Skin epidermis (tissue), 12 donors: Measurements from ENCODE around the gene BBX.
A peak's percentile ranks its signal among the peaks of the same experiment; 100 is the strongest.
"Not testable (repeated sequence)": the region's sequence is repeated elsewhere in the genome, so short reads cannot be mapped to it uniquely, and the experiment has no call there.

Experiments
- H3K27ac ChIP-seq, 21 experiments: fragments of 200-600 bp; sonication (generic) in 11 of 21; one replicate each; pipeline ENCODE4 v1.5.0; 2020; ENCODE audit warnings: mild to moderate bottlenecking in 3 of 21, inconsistent platforms in 2 of 21, moderate library complexity in 2 of 21
- H3K4me3 ChIP-seq, 7 experiments: fragments of 200-600 bp; sonication (generic) in 2 of 7; one replicate each; pipeline ENCODE4 v1.5.0; 2020; ENCODE audit warnings: inconsistent platforms in 2 of 7, mild to moderate bottlenecking in 2 of 7, moderate library complexity in 1 of 7

Gene BBX

DNA sequence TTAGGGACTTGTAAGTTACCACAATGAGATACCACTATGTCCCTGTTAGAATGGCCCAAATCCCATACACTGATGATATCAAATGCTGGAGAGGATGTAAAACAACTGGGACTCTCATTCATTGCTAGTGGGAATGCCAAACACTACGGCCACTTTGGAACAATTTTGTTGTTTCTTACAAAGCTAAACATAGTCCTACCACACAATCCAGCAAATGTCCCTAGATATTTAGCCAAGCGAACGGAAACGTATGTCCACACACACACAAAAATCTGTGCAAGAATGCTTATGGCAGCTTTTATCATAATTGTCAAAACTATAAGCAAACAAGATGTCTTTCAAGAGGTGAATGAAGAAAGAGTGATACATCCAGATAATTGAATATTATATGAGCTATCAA is 296.9 kb downstream of the BBX start:
- Histone ChIP-seq H3K4me3 (no peak overlapping the region), H3K27ac (no peak overlapping the region)

DNA sequence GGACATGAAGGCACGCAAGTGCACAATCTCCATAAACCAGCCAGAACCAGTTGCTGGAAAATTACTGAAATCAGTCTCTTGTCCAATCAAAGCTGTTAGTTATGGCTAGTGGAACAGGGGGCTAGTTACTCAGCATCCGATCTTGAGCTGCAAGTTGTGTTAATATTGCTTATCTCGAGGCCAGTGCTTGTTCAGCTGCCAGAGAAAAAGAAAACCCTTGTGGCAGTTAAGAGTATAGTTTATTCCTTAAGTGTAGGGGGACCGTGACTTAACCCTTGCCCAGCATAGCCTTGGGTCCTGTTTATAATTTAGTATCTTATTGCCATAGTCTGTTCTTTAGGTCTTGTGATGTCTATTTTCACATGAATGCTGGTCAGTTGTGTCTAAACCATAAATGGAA is 299.5 kb downstream of the BBX start:
- Histone ChIP-seq H3K27ac (no peak overlapping the region), H3K4me3 (no peak overlapping the region)

DNA sequence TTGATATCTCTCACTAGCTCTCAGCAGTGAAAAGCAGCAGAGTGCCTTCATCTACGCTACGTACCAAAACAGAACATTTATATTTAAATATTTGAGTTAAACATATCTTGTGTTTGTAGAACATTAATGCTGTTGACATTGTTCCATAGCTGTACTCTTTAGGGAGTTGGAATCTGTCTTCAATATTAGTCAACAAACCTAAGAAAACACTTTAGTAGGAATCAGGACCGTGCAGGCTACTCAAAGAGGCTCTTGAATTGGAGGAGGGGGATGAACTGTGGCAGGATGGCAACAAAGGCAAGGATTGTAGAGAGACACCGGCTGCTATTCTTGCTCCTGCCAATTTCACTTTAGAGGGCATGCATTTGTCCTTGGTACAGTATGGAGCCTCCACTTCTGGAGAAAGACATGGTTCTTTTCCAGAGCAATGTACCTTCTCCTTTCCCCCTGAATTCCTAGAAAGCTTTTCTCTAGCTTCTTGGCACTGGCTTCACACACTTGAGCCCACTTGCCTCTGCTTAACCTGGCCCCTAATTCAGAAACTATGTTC is 302.1 kb downstream of the BBX start:
- Histone ChIP-seq H3K4me3 (no peak overlapping the region), H3K27ac (no peak overlapping the region)

DNA sequence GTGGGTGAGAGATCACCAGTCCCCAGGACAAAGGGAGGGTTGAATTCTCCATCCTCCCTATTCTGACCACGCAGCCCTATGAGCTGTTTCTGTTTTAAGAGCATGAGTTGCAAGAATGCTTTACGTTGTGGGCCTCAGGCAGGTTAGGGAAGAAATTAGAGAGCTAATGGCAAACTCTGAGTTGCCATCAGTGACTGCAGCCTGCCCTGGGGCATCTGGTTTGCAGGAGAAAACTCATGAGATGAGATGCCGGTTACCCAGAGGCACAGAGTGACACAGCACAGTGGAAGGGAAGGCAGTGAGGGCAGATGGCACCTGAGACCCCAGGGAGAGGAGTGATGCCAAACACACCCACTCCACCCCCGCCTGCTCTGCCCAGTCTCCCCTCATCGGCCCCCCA is 302.8 kb downstream of the BBX start:
- no peak overlapping the region for H3K4me3 ChIP-seq
- no peak overlapping the region for H3K27ac ChIP-seq

DNA sequence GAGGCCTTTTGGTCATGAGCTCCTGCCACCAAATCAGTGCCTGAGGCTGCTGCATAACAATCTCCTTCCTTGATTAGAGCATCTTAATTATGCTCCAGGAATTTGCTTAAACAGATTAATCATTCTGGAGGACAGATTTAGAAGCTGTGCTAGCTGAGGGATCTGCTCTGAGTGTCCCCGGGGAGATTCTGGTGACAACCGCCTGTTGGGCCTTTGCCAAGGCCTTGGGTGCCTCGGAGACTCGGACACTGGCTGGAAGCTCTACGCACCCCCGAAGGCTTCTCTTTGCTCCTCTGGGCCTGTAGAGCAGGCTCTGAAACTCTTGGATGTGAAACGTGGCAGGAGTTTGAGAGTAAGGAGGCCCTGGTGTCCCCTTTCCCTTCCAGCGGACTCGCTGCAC is 304.0 kb downstream of the BBX start:
- H3K4me3 ChIP-seq: no peak overlapping the region

DNA sequence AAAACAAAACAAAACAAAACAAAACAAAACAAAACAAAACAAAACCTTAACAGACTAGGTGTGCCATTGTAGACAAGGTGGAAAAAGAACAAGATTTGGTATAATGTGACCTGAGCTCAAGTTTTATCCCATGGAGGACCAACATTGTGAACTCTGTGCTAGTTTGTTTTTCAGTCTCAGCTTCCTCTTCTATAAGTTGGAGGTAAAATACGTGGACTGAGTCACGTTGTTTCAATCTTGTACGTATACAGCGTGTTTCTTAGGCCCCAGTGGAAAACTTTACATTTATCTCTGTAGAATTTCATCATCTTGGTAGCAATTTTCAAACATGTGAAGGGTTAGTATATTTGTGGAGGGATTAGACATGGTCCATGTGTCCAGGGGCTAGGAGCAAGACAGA is 306.4 kb downstream of the BBX start:
- Histone ChIP-seq H3K4me3 (no peak overlapping the region), H3K27ac (no peak overlapping the region)

More for the DNA sequence above, 304.0 kb downstream of the BBX start:
- no peak overlapping the region for H3K27ac ChIP-seq

DNA sequence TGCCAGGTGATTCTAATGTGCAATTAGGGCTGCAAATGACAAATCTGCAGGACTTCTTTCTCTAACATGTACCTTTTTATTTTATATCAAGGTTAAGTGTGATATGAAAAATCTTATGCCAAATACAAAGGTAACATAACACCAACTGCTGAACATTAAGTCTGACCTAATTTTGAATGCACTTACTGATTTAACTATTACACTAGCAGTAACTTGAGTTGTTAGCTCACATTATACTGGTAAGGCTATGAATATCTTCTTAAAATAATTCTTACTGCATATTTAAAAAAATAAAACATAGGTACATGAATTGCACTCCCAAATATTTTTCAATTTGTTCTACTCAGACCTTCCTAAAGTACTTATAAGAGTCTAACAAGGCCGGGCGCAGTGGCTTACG is 308.8 kb downstream of the BBX start:
- Histone ChIP-seq H3K4me3 (no peak overlapping the region), H3K27ac (no peak overlapping the region)

DNA sequence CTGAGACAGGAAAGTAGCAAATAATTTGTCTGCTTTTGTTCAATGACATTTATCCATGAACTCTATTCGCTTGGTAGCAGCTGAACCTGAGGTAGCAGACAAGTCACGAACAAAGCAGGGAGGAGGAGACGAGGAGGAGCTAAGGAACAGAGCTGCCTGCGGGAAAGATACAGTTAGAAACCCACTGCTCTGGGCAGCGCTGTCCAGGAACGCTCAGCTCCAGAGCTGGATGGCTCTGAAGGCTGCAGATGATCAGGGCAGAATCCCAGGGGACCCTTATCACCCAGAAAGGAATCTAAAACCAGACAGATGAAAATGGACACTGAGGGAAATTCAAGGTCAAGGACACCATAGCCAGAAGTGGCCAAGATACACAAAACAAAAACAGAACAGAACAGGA is 310.3 kb downstream of the BBX start:
- H3K27ac ChIP-seq: no peak overlapping the region
- no peak overlapping the region for H3K4me3 ChIP-seq

DNA sequence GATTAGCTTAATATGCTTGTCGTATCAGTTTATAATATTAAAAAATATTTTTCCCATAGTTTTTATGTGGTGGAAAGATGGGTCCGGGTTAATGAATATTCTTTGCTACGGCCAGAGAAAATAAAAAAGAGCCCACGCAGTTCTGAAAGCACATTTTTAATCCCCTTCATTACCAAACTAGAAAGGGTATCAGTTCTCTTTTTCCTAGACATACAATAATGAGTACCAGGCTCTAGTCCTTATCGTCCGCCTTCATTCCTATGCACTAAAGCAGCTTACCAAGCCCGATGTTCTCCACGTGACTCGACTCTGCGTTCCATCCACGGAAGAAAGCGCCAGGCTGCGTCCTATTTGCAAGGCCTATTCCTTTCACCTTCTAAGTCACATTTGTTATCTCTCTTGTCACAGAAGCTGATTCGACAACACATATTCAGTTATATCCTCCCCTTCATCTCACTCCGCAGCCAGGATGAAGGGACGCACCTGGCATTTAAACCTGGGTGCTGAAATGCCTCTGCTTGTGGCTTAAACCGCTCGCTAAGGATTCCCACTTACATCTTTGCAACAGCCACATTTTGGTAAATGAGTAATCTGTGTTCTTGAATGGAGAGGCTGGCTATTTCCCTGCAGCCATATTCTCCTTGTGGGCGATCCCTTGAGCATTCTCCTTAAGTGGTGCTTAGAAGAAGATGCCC is 311.1 kb downstream of the BBX start:
- Histone ChIP-seq H3K4me3 (no peak overlapping the region), H3K27ac (no peak overlapping the region)

DNA sequence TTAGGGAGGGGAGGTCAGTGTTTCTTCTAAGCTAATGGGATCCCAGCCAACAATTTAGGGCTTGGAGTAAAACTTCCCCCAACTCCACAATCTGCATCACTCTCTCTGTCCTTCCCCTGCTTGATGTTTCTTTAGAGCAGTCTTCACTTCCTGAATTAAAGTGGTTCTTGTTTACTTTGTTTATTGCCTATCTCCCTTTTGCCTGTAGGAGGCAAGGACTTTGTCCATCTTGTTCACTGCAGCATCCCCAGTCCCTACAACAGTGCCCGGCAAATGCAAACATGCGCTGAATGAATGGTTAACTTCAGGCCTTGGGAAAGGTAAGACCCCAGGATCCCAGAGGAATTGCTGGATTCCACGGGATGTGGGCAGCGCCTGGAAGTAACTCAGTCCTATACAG is 312.2 kb downstream of the BBX start:
- H3K27ac ChIP-seq: not testable (repeated sequence)

DNA sequence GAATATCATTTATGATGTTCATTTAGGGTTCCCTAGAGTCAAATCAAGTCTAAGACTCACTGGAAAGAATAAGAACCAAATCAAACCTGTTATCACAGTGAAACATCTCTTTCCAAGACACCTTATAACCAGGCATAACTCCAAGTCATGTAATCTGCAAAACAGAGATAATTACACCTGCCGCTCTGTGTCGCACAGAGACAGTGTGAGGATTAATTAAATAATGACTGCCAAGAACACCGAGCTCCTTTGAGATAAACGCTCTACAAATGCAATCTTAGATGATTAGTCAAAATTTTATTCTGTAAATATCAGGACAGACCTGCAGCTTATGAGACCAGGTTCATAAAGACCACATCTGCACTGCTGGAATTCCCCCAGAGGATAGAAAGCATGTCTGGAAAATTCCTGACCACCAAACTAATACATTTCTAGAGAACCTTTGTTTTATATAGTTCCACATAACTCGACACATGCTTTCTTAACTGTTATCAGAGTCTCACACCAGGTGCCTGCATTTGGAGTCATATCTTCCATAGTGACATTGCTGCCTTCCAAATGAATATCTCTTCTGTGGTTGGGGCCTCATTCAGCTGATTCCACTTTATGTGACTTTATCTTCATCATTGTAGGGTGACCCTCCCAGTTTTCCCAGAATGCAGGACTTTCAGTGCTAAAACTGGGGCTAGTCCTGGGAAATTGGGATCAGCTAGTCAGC is 315.3 kb downstream of the BBX start:
- H3K4me3 ChIP-seq: no peak overlapping the region
- H3K27ac ChIP-seq: no peak overlapping the region

More for the DNA sequence above, 312.2 kb downstream of the BBX start:
- not testable (repeated sequence) for H3K4me3 ChIP-seq

DNA sequence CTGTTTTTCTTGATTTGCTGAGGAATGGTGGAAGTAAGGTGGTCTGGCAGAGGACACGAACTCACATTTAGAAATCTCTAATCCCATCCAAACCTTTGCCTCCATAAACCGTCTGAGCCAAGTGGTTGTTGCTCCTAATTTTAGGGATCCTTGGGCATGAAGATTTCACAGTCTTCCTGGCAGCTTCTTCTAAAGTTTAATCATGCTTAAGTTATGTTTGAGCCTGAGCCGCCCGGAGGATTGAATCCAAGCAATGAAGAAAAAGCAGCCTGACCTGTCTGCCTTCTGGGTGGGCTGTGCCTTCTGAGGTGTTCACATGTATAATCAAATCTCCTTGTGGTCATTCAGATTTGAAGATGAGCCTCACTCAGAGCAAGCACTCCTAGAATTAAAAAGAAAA is 319.1 kb downstream of the BBX start:
- H3K27ac ChIP-seq: no peak overlapping the region
- no peak overlapping the region for H3K4me3 ChIP-seq

DNA sequence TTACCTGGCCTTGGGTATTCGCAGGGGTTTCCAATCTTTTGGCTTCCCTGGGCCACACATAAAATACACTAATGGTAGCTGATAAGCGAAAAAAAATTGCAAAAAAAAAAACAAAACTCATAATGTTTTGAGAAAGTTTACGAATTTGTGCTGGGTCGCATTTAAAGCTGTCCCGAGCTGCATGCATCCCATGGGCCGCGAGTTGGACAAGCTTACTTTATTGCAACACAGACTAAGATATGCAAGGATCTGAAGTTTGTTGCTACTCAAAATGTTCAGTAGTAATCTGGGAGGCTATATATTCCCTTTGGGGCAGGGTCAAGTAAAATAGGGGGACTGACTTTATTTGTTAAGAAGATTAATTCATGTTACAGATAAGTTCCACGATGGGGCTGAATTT is 320.2 kb downstream of the BBX start:
- H3K4me3 ChIP-seq: no peak overlapping the region
- peak overlapping the region in 1 of 21 experiments; percentile 18 for H3K27ac ChIP-seq

DNA sequence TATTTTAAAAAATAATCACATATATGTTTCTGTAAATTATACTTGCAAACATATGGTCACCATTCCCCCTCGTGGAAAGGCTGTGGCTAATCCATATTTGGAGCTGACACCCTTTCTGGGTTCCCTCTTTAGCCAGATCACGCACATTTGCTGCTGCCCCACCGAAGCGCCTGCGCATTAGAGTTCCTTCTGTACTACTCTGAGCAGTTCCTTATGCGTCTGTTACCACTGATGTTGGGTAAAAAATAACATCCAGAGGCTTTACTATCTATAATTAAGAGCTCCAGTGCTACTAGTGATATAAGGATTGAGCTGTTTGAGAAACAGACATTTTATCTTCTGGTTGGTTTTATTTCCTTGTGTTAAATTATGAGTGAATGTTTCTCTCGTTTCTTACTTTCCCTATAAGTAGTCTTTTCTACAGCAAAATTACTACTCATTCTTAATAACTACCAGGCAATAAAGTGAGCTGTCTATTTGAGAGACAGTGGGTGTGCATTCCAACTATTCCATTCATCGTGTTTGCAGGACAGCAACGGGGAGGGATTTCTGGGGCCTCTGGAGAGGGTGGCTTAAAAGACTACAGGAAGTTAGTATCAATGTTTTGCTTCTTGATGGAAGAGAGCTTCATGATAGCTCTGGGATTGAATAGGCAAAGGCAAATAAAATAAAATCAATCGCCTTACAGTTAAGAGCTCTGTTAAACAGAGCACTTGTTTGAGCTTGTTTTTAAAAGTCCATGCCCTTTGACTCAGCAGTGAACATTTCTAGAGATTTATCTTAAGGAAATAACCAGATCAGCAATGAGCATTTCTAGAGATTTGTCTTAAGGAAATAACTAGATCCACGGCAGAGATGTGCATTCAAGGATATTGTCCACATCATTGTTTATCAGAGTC is 322.9 kb downstream of the BBX start:
- H3K4me3 ChIP-seq: no peak overlapping the region

DNA sequence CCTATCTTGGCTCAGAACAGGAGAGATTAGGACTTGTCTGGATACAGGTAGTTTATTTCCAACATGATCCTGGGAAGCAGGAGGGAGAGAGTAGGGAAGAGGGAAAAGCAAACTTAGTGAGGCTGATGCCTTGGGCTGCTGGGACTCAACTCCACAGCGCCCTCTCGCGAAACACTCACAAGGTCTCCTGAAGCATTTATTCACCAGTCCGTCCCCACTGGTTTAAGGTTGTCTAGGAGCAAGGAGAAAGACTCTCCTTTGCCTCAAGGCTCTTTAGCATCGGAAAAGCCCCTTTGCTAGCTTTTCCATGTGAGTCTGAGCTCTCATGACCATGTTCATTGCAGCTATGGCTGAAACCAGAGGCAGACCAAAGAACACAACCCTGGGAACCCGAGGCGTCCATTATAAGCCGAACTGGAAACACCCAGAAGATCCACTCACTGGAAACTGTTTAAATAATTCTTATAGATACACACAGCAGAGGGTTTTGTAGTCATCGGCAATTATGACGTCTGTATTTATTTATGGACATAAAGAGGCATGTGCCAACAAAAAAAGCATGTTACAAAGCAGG is 323.6 kb downstream of the BBX start:
- H3K27ac ChIP-seq: peak overlapping the region in 1 of 21 experiments; percentile 30
- no peak overlapping the region for H3K4me3 ChIP-seq

More for the DNA sequence above, 322.9 kb downstream of the BBX start:
- peak overlapping the region in 1 of 21 experiments; percentile 32 for H3K27ac ChIP-seq

DNA sequence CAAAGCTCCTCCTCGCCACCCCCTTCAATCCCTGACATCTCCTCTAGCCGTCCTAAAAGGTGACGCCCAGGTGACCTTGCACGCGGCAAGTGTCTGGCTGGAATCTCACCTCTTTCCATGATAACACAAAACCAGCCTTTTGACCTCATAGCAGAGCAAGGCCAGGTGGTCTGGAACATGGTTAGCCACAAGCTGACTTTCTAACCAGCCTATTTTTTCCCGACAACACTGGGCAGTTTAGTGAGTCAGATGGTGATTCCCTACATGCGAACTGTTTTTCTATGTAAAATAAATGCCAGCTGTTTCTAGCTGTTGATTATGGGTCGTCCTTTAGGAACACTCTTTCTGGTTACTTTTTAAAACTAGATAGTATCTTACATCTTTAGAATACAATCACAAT is 325.0 kb downstream of the BBX start:
- Histone ChIP-seq H3K27ac (no peak overlapping the region), H3K4me3 (no peak overlapping the region)

DNA sequence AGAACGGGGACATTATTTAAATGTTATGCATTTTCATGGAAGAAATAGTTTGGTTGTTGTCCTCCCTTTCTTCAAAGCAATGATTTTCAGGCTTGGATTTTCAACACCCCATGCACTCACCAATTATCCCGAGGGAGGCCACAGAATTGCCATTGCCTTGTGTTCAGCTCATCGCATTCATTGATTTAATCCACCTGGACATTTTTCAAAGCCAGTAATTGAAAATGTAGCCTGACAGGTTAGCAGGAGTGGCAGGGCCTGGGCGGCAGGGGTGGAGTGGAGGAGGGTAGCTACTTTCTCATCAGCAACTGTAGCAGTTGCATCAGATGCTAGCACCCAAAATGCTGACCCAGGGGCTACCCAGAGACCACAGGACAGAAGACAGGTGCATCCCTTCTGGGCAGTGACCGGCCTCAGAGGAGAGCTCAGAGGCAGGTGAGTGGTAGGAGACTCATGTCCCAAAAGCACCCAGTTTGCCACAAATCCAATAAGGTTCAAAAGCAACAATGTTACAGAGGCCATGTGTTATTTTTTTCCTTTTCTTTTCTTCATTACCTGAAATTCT is 325.7 kb downstream of the BBX start:
- no peak overlapping the region for H3K27ac ChIP-seq
- no peak overlapping the region for H3K4me3 ChIP-seq

DNA sequence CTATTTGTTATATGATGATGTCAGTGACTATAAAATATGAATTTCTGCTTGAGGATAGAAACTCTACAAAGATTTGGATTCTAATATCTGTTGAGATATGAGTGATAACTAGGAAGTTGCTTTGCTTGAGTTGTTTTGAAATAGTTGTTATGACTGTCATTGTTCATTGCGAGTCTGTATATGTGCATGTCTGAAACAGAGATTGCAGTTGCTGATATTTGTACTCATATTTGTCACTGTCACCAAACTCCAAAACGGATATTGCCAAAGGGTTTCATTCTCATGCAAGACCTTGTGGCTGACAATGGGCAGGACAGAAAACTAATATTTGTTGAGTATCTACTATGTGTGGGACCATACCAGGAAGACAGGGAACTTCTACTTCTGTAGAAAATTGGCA is 327.9 kb downstream of the BBX start:
- no peak overlapping the region for H3K27ac ChIP-seq
- H3K4me3 ChIP-seq: no peak overlapping the region

DNA sequence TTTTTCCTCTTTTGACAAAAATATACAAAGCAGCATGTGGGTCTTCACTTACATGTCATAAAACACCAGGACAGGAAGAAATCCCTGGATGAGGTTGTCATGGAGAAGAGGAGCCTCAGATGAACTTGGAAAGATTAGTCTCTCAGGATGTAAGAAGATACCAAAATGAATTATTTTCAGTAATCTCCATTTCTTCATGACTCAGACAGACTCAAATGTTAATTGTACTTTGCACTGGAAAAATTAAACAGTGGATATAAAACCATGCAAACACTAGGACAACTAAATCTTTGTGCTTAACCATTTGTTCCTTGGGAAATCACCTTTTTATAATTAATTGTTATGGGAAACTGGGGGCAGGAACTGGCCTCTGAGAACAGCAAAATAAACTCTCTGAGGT is 331.1 kb downstream of the BBX start:
- Histone ChIP-seq H3K27ac (no peak overlapping the region), H3K4me3 (no peak overlapping the region)

DNA sequence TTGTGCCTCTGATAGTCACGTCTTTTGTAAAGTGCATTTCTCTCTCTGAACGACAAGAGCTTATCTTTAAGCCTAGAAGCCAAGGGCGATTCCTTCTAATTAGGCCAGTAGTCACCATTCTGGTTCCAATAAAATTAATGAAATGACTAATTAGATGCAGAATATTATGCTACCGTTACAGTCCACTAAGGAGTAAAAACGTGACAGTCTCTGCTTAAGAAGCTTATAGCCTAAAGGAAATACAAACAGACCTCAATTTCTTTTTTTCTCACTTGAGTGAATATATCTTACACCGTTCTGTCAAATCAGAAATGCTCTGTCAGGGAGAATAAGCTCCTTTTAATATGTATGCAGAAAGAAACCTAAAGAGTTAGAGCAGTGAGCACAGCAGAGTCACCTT is 332.0 kb downstream of the BBX start:
- Histone ChIP-seq H3K4me3 (no peak overlapping the region), H3K27ac (no peak overlapping the region)
